Measurements from ENCODE around the gene MTRF1. TPM values are rescaled to one million over a fixed set of nuclear protein-coding genes. Genes with fewer than 3 reads are reported as not detected.

MTRF1 gene
- total RNA-seq, 5 donors from 2014 or later (not counting 1 experiment from before 2014, with no cell fraction given) = 22.1 to 35.5 (median 26.6) TPM

- no peak for ATAC-seq (replicated peaks in 1 of 4)
- Mint-ChIP-seq H3K4me3 (no peak overlapping the region), H3K27ac (no peak overlapping the region), H3K4me1 (peaks cover 10 to 24% (median 15%) of the 10 kb centered on the region in 3 donors), H3K9me3 (no peaks in the 10 kb centered on the region), H3K27me3 (no peaks in the 10 kb centered on the region), H3K36me3 (no peaks in the 10 kb centered on the region)
- DNase-seq = no peak
- Histone ChIP-seq H3K27me3 (replicated peaks in 1 of 2; ENCODE audit: control insufficient read depth in 2 of 2, extremely low read depth in 1 of 2, insufficient read depth in 2 of 2, low read length in 1 of 2) (peaks cover 0 to 2% of the 10 kb centered on the region in 2 experiments), H3K4me1 (ENCODE audit: control insufficient read depth in 1 of 2, extremely low read depth in 1 of 2, insufficient read depth in 2 of 2, low read length in 2 of 2) (peaks cover 7 to 11% of the 10 kb centered on the region in 2 experiments), H3K9me3 (no peaks in the 10 kb centered on the region), H3K27ac (ENCODE audit: low read length) (no peak overlapping the region), H3K4me3 (ENCODE audit: control insufficient read depth in 1 of 2, extremely low read depth in 1 of 2, low read length in 1 of 2) (no peak overlapping the region), H3K36me3 (ENCODE audit: control insufficient read depth in 2 of 2, extremely low read depth in 1 of 2, insufficient read depth in 1 of 2, low read length in 1 of 2) (no peaks in the 10 kb centered on the region)
- POLR2A ChIA-PET = no interaction called here
- CTCF ChIA-PET = interaction anchor here in 1 of 2 donors (0.6 kb wide), 1 partner anchor 251 kb away, joined by 4 read pairs; no protein-coding TSS in a partner anchor
- WGBS (ENCODE audit: insufficient coverage) = 89% methylated on average over 8 of the region's 11 CpGs
Measured at GRCh38 chr13:41307884-41308640, 44.7 kb upstream of the MTRF1 start.

DNA sequence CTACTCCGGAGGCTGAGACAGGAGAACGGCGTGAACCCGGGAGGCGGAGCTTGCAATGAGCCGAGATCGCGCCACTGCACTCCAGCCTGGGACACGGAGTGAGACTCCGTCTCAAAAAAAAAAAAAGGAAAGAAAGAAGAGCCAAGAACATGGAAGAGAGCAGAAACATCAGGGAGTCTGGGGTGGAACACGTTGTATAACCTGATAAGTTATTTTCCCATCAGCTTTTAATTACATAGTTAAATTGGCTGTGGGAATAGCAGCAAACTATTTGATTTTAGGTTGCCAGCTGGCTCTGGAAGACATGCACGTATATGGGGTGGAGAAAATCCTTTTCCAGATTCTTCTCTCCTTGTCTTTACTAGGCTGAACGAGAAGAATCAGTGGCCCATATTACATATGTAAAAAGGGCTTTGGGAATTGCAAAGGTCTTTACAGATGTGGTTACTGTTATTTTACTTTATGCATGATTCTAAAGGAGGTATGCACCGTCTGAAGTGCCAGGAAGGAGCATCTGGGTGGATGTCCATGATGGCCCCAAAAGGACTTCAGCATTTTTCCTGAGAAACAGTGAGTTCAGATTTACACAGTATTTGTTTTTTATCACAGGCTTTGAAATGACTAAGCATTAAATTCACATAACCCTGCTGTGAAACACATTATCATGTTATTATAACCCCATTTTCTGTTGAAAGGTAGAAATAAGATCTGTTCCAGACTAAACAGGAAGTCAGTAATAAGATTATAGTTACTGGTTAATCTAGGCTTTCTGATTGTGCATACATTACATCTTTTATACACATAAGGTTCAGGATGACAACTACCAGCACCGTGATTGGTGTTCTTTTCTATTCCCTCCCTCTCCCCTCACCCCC is 43.1 kb upstream of the MTRF1 start:
- H3K4me3 ChIP-seq (ENCODE audit: control insufficient read depth in 1 of 2, extremely low read depth in 1 of 2, low read length in 1 of 2) = no peak overlapping the region
- CTCF ChIA-PET = no interaction called here
- WGBS (ENCODE audit: insufficient coverage) = 95% methylated on average over 4 of the region's 15 CpGs
- Mint-ChIP-seq H3K36me3 (no peaks in the 10 kb centered on the region), H3K4me3 (no peak overlapping the region), H3K27me3 (no peaks in the 10 kb centered on the region), H3K27ac (no peak overlapping the region), H3K4me1 (peaks cover 10 to 17% (median 13%) of the 10 kb centered on the region in 3 donors), H3K9me3 (no peaks in the 10 kb centered on the region)
- H3K27ac ChIP-seq (ENCODE audit: low read length) = no peak overlapping the region
- H3K9me3 ChIP-seq = no peaks in the 10 kb centered on the region
- no peaks in the 10 kb centered on the region for H3K36me3 ChIP-seq (ENCODE audit: control insufficient read depth in 2 of 2, extremely low read depth in 1 of 2, insufficient read depth in 1 of 2, low read length in 1 of 2)
- H3K4me1 ChIP-seq (ENCODE audit: control insufficient read depth in 1 of 2, extremely low read depth in 1 of 2, insufficient read depth in 2 of 2, low read length in 2 of 2) = peaks cover 3 to 5% of the 10 kb centered on the region in 2 experiments
- peaks cover 0 to 2% of the 10 kb centered on the region in 2 experiments for H3K27me3 ChIP-seq (replicated peaks in 1 of 2; ENCODE audit: control insufficient read depth in 2 of 2, extremely low read depth in 1 of 2, insufficient read depth in 2 of 2, low read length in 1 of 2)
- DNase-seq (no peak), ATAC-seq (replicated peaks in 1 of 4) (no peak)
- POLR2A ChIA-PET = interaction anchor here in 1 of 2 donors (0.7 kb wide), 1 partner anchor 39 kb away, joined by 3 read pairs; no protein-coding TSS in a partner anchor

DNA sequence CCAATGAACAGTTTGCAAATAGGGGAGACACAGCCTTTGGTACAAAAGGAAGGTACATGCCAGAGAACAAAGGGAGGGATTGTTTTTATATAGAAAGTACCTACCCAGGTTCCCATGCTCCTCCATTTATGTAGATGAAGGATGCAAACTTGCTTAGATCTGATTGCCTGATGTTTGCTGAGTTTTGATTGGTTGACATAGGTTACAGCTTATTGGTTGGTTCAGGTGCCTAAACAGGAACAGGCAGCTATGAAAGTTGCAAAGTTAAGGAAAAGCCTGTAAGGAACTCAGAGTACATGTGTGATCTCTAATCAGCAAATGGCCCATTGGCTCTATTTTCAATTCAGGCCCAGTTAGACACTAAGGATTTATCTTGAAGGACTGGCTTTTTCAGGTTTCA is 41.2 kb upstream of the MTRF1 start:
- Histone ChIP-seq H3K36me3 (ENCODE audit: control insufficient read depth in 2 of 2, extremely low read depth in 1 of 2, insufficient read depth in 1 of 2, low read length in 1 of 2) (no peaks in the 10 kb centered on the region), H3K9me3 (no peaks in the 10 kb centered on the region), H3K4me3 (ENCODE audit: control insufficient read depth in 1 of 2, extremely low read depth in 1 of 2, low read length in 1 of 2) (no peak overlapping the region), H3K27me3 (replicated peaks in 1 of 2; ENCODE audit: control insufficient read depth in 2 of 2, extremely low read depth in 1 of 2, insufficient read depth in 2 of 2, low read length in 1 of 2) (peaks cover 0 to 2% of the 10 kb centered on the region in 2 experiments), H3K4me1 (ENCODE audit: control insufficient read depth in 1 of 2, extremely low read depth in 1 of 2, insufficient read depth in 2 of 2, low read length in 2 of 2) (no peaks in the 10 kb centered on the region), H3K27ac (ENCODE audit: low read length) (no peak overlapping the region)
- no peak for ATAC-seq (replicated peaks in 1 of 4)
- H3K4me3 Mint-ChIP-seq = no peak overlapping the region
- no peaks in the 10 kb centered on the region for H3K27me3 Mint-ChIP-seq
- ChIA-PET CTCF (interaction anchor here in 1 of 2 donors (0.9 kb wide), 1 partner anchor 109 kb away, joined by 3 read pairs; no protein-coding TSS in a partner anchor), POLR2A (interaction anchor here in 1 of 2 donors (0.7 kb wide), 1 partner anchor 33 kb away, joined by 3 read pairs; no protein-coding TSS in a partner anchor)
- H3K9me3 Mint-ChIP-seq = no peaks in the 10 kb centered on the region
- no peak for DNase-seq
- no peaks in the 10 kb centered on the region for H3K36me3 Mint-ChIP-seq
- peaks cover 0 to 10% (median 6%) of the 10 kb centered on the region in 3 donors for H3K4me1 Mint-ChIP-seq
- H3K27ac Mint-ChIP-seq = no peak overlapping the region

DNA sequence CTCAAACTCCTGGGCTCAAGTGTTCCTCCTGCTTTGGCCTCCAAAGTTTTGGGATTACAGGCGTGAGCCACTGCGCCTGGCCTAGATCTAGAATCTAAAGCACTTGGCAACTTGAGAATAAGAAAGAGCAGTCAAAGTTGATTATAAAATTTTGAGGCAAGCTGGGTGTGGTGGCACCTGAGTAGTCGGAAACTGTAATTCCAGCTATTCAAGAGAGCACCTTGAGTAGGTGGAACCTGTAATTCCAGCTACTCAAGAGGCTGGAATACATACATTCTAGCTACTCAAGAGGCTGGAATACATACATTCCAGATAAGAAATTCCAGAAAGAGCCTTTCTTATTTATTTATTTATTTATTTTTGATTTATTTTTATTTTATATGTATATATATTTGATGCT is 39.4 kb upstream of the MTRF1 start:
- no peaks in the 10 kb centered on the region for H3K9me3 ChIP-seq
- no peak overlapping the region for H3K27ac ChIP-seq (ENCODE audit: low read length)
- Mint-ChIP-seq H3K4me1 (peaks cover 0 to 10% (median 6%) of the 10 kb centered on the region in 3 donors), H3K27ac (no peak overlapping the region), H3K4me3 (no peak overlapping the region), H3K27me3 (peaks cover 0 to 1% of the 10 kb centered on the region in 2 donors), H3K9me3 (no peaks in the 10 kb centered on the region), H3K36me3 (peaks cover 3% of the 10 kb centered on the region)
- DNase-seq = no peak
- no peak for ATAC-seq (replicated peaks in 1 of 4)
- ChIA-PET CTCF (no interaction called here), POLR2A (no interaction called here)
- H3K27me3 ChIP-seq (replicated peaks in 1 of 2; ENCODE audit: control insufficient read depth in 2 of 2, extremely low read depth in 1 of 2, insufficient read depth in 2 of 2, low read length in 1 of 2) = peaks cover 0 to 2% of the 10 kb centered on the region in 2 experiments
- no peak overlapping the region for H3K4me3 ChIP-seq (ENCODE audit: control insufficient read depth in 1 of 2, extremely low read depth in 1 of 2, low read length in 1 of 2)
- no peaks in the 10 kb centered on the region for H3K4me1 ChIP-seq (ENCODE audit: control insufficient read depth in 1 of 2, extremely low read depth in 1 of 2, insufficient read depth in 2 of 2, low read length in 2 of 2)
- no peaks in the 10 kb centered on the region for H3K36me3 ChIP-seq (ENCODE audit: control insufficient read depth in 2 of 2, extremely low read depth in 1 of 2, insufficient read depth in 1 of 2, low read length in 1 of 2)
- 100% methylated on average over 1 of the region's 3 CpGs for WGBS (ENCODE audit: insufficient coverage)

DNA sequence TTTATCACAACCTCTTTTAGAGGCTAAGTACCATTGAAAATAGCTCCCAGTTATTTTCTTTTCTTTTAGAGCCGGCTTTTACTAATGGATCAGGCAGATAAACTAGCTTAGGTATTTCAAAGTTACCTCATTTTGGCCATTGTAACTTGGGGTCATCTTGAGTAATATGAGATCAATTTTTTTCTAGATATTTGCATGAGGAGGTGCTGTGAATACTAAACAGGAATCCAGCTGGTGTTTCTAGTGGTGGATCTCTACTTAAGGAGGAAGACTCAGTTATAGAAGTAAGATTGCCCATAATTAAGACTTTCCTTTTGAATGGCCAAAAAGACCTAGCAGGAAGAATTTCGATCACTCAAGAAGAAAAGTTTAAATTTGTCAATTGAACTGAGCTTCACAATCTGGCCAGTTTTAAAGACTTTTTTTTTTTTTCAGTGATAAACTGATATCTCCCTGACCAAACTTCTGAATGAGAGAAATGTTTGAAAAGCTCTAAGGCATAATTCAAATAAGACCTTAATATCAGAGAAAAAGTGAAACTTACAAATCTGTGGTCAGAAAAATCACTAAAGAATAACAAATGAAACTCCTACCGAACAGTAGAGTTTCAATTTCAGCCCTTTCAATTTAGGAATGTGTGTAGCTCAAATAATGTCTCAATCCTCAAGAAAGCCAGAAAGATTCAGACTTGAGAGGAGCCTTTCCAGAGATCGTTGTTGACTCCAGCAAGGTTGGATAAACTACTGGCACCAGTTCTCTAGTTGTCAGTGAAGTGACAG is 36.1 kb upstream of the MTRF1 start:
- no peak overlapping the region for H3K4me3 ChIP-seq (ENCODE audit: control insufficient read depth in 1 of 2, extremely low read depth in 1 of 2, low read length in 1 of 2)
- H3K4me3 Mint-ChIP-seq = no peak overlapping the region
- H3K9me3 Mint-ChIP-seq = no peaks in the 10 kb centered on the region
- no peaks in the 10 kb centered on the region for H3K9me3 ChIP-seq
- CTCF ChIA-PET = interaction anchor here in 1 of 2 donors (0.7 kb wide), 1 partner anchor 13 kb away, joined by 7 read pairs; no protein-coding TSS in a partner anchor
- H3K27me3 ChIP-seq (replicated peaks in 1 of 2; ENCODE audit: control insufficient read depth in 2 of 2, extremely low read depth in 1 of 2, insufficient read depth in 2 of 2, low read length in 1 of 2) = peaks cover 0 to 2% of the 10 kb centered on the region in 2 experiments
- H3K4me1 ChIP-seq (ENCODE audit: control insufficient read depth in 1 of 2, extremely low read depth in 1 of 2, insufficient read depth in 2 of 2, low read length in 2 of 2) = no peaks in the 10 kb centered on the region
- POLR2A ChIA-PET = interaction anchor here in 1 of 2 donors (0.6 kb wide), 1 partner anchor 30 kb away, joined by 8 read pairs; no protein-coding TSS in a partner anchor
- peaks cover 0 to 3% (median 2%) of the 10 kb centered on the region in 3 donors for H3K4me1 Mint-ChIP-seq
- DNase-seq (no peak), ATAC-seq (replicated peaks in 1 of 4) (no peak)
- peaks cover 0 to 1% of the 10 kb centered on the region in 2 donors for H3K27me3 Mint-ChIP-seq
- peaks cover 6% of the 10 kb centered on the region for H3K36me3 Mint-ChIP-seq
- no peak overlapping the region for H3K27ac ChIP-seq (ENCODE audit: low read length)
- 89% methylated on average over 2 of the region's 4 CpGs for WGBS (ENCODE audit: insufficient coverage)
- H3K36me3 ChIP-seq (ENCODE audit: control insufficient read depth in 2 of 2, extremely low read depth in 1 of 2, insufficient read depth in 1 of 2, low read length in 1 of 2) = no peaks in the 10 kb centered on the region
- no peak overlapping the region for H3K27ac Mint-ChIP-seq

Data from T-cell (primary cell).